NK-92 (cell line): ENCODE results near the gene OR6P1.

ENCODE experiments used
- DNase-seq: peaks from one replicate; lab custom pipeline; 2025; ENCODE audit not compliant: unreplicated experiment; lab: John Stamatoyannopoulos, UW

OR6P1 gene

DNA sequence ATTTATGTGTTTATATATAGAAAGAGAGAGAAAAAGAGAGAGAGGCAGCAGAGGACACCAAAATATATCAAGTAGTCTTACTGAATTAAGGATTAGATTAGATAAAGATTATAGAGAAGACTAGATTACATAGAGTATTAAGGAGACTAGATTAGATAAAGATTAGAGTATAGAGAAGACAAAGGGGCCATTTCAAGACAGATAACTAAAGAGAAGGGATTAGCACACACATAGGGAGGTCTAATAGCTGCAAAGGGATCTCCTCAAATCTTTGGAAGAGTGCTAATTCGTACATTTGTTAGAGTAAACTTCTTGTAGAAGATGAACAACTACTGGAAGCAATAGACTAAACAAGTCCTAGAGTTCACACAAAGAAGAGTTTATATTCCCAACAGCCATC, 50.4 kb downstream of the OR6P1 start:
- no peak for DNase-seq

DNA sequence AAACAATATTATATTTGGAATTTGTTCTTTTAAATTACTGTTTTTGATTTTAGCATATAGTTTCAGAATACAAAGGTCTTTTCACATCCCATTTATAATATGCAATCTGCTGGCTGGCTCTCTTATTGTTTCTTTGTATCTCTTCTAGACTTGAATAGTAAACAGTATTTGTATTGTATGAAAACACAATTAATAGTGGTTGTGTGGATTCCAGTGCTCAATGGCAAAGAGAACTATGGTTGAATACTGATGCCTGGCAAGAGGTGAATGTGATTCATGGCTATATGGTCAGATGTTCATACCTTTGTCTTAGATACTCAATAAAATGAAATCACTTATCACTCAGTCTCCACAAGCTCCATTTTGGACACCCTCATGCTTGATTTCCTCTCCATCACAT, 53.4 kb downstream of the OR6P1 start:
- no peak for DNase-seq
